ENCODE data around the gene PUM2.
"Not testable (repeated sequence)": the region's sequence is repeated elsewhere in the genome, so short reads cannot be mapped to it uniquely, and the experiment has no call there.

The PUM2 gene

DNA sequence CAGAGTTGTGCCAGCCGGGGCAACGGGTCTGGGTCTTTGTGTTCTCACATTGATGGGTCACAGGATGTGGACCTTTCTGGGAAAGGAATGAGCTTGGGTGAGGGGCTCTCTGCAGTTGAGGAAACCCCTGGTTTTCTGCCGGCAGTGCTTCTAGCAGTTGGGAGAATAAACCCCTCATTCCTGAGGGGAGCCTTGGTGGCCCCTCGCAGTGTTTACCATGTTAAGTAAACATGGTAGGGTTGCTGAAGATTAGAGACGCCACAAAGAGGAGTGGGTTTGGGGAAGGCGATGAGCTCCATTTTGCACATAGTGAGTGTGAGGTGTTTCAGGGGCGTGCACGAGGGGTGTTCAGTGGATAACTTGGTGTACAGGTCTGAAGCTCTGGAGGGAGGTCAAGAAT, 27.7 kb upstream of the PUM2 start:
- Histone ChIP-seq H3K36me3 (ENCODE audit: low read length) (no peaks in the 10 kb centered on the region), H4K20me1 (ENCODE audit: low read depth, low read length) (no peaks in the 10 kb centered on the region), H3K9me2 (replicated peaks; ENCODE audit: insufficient read depth, low read length) (no peaks in the 10 kb centered on the region), H3K27ac (ENCODE audit: low read depth, low read length) (no peak overlapping the region), H3K9ac (ENCODE audit: low read length) (no peak overlapping the region), H3K4me2 (ENCODE audit: low read depth, low read length, poor library complexity, severe bottlenecking) (no peak overlapping the region), H3F3A (ENCODE audit: insufficient read depth) (no peaks in the 10 kb centered on the region), H3K4me3 (ENCODE audit: insufficient read depth, low read length, poor library complexity, severe bottlenecking) (no peak overlapping the region), H3K27me3 (ENCODE audit: low read length) (no peaks in the 10 kb centered on the region), H3K79me2 (ENCODE audit: insufficient read depth, low read length) (no peaks in the 10 kb centered on the region), H2AFZ (ENCODE audit: low read depth, low read length, severe bottlenecking) (no peak overlapping the region), H3K9me3 (ENCODE audit: insufficient read depth, low read length) (no peaks in the 10 kb centered on the region)
- TF ChIP-seq EZH2phosphoT487 (conservative IDR thresholded peaks at IDR 0.05; ENCODE audit: low read length): no peak
- TF ChIP-seq, protein P1, sequence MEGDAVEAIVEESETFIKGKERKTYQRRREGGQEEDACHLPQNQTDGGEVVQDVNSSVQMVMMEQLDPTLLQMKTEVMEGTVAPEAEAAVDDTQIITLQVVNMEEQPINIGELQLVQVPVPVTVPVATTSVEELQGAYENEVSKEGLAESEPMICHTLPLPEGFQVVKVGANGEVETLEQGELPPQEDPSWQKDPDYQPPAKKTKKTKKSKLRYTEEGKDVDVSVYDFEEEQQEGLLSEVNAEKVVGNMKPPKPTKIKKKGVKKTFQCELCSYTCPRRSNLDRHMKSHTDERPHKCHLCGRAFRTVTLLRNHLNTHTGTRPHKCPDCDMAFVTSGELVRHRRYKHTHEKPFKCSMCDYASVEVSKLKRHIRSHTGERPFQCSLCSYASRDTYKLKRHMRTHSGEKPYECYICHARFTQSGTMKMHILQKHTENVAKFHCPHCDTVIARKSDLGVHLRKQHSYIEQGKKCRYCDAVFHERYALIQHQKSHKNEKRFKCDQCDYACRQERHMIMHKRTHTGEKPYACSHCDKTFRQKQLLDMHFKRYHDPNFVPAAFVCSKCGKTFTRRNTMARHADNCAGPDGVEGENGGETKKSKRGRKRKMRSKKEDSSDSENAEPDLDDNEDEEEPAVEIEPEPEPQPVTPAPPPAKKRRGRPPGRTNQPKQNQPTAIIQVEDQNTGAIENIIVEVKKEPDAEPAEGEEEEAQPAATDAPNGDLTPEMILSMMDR (IDR thresholded peaks at IDR 0.05; ENCODE audit: insufficient read depth, low read length, poor library complexity, severe bottlenecking): no peak

DNA sequence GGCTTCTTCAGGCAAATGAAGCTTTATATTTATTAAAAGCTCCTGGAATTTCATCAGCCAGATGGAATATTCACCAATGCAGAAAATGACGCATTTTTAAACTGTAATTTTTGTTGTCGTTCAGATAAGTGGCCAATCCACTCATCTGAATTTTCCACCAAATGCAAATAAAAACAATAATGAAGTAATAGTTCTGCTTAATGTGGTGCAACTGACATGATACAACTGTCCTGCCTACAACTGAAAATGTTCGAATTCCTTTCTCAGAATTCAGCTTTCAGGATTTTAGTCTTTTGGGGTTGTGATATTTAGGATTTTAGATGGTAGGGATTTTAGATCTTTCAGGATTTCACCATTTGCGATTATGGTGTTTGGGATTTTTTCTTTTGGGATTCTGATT, 27.1 kb upstream of the PUM2 start:
- Histone ChIP-seq H3K79me2 (ENCODE audit: insufficient read depth, low read length) (no peaks in the 10 kb centered on the region), H3F3A (ENCODE audit: insufficient read depth) (no peaks in the 10 kb centered on the region), H3K27ac (ENCODE audit: low read depth, low read length) (no peak overlapping the region), H3K27me3 (ENCODE audit: low read length) (no peaks in the 10 kb centered on the region), H3K9me2 (replicated peaks; ENCODE audit: insufficient read depth, low read length) (no peaks in the 10 kb centered on the region), H4K20me1 (ENCODE audit: low read depth, low read length) (no peaks in the 10 kb centered on the region), H3K9me3 (ENCODE audit: insufficient read depth, low read length) (no peaks in the 10 kb centered on the region), H3K4me3 (ENCODE audit: insufficient read depth, low read length, poor library complexity, severe bottlenecking) (no peak overlapping the region), H3K36me3 (ENCODE audit: low read length) (no peaks in the 10 kb centered on the region), H2AFZ (ENCODE audit: low read depth, low read length, severe bottlenecking) (no peak overlapping the region), H3K4me2 (ENCODE audit: low read depth, low read length, poor library complexity, severe bottlenecking) (no peak overlapping the region), H3K9ac (ENCODE audit: low read length) (no peak overlapping the region)
- TF ChIP-seq, protein P1 (IDR thresholded peaks at IDR 0.05; ENCODE audit: insufficient read depth, low read length, poor library complexity, severe bottlenecking): no peak
- no peak for TF ChIP-seq EZH2phosphoT487 (conservative IDR thresholded peaks at IDR 0.05; ENCODE audit: low read length)

DNA sequence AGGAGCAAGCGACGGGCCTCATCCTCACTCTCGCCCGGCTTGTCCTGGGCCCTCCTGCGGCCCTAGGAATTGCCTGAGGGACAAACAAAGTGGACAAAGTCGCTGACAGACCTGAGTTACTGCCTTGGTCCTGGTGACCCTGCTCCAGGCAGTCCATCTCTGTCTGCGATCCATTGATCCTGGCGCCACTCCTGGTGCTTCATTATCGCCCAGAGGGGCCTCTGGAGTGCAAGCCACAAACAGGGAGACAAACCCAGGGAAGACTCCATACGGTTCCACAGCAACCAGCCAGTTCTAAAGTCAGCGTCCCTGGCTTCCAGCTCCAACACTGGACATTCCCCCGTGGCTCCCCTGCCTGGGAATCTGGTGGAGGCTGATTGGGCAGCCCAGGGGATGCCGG, 24.3 kb upstream of the PUM2 start:
- not testable (repeated sequence) for H4K20me1 ChIP-seq (ENCODE audit: low read depth, low read length); H3K9me2 ChIP-seq (replicated peaks; ENCODE audit: insufficient read depth, low read length); H3K4me2 ChIP-seq (ENCODE audit: low read depth, low read length, poor library complexity, severe bottlenecking); H3K4me3 ChIP-seq (ENCODE audit: insufficient read depth, low read length, poor library complexity, severe bottlenecking); H3K79me2 ChIP-seq (ENCODE audit: insufficient read depth, low read length); H3K36me3 ChIP-seq (ENCODE audit: low read length); H3K9ac ChIP-seq (ENCODE audit: low read length); H3K9me3 ChIP-seq (ENCODE audit: insufficient read depth, low read length); H3K27me3 ChIP-seq (ENCODE audit: low read length); H2AFZ ChIP-seq (ENCODE audit: low read depth, low read length, severe bottlenecking); H3K27ac ChIP-seq (ENCODE audit: low read depth, low read length); H3F3A ChIP-seq (ENCODE audit: insufficient read depth)

DNA sequence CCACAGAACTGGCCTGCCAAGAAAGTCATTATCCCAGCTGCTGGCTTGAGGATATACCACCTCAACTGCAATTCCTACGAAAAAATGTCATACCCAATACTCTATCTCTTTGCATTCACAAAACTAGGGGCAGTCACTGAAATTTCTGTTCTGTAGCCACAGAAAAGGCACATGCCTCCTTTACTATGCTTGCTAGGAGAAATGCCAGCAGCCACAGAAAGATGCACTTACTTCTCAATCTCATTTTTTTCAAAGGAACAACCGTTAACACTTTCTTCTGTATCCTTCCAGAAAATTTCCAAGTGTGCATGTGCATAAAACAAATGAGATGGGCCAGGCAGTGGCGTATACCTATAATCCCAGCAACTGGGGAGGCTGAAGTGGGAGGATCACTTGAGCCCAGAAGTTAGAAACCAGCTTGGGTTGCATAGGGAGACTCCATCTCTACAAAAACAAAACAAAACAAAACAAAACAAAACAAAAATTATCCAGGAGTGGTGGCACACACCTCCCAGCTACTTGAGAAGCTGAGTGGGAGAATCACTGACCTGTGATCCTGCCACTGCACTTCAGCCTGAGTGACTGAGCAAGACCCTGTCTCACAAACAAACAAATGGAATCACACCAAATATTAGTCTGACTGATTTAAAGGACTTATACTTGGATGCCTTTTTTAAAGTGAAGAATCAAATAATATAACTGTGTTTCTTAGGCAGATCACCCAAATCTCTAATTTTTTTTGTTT, 22.4 kb upstream of the PUM2 start:
- no peaks in the 10 kb centered on the region for H4K20me1 ChIP-seq (ENCODE audit: low read depth, low read length)
- no peak overlapping the region for H3K27ac ChIP-seq (ENCODE audit: low read depth, low read length)
- no peak overlapping the region for H3K4me2 ChIP-seq (ENCODE audit: low read depth, low read length, poor library complexity, severe bottlenecking)
- TF ChIP-seq, protein P1 (IDR thresholded peaks at IDR 0.05; ENCODE audit: insufficient read depth, low read length, poor library complexity, severe bottlenecking): no peak
- no peak for TF ChIP-seq EZH2phosphoT487 (conservative IDR thresholded peaks at IDR 0.05; ENCODE audit: low read length)
- no peaks in the 10 kb centered on the region for H3K79me2 ChIP-seq (ENCODE audit: insufficient read depth, low read length)
- H3F3A ChIP-seq (ENCODE audit: insufficient read depth): no peaks in the 10 kb centered on the region
- H2AFZ ChIP-seq (ENCODE audit: low read depth, low read length, severe bottlenecking): no peak overlapping the region
- H3K36me3 ChIP-seq (ENCODE audit: low read length): no peaks in the 10 kb centered on the region
- H3K9me3 ChIP-seq (ENCODE audit: insufficient read depth, low read length): no peaks in the 10 kb centered on the region
- no peak overlapping the region for H3K9ac ChIP-seq (ENCODE audit: low read length)
- no peaks in the 10 kb centered on the region for H3K27me3 ChIP-seq (ENCODE audit: low read length)
- H3K9me2 ChIP-seq (replicated peaks; ENCODE audit: insufficient read depth, low read length): no peaks in the 10 kb centered on the region
- no peak overlapping the region for H3K4me3 ChIP-seq (ENCODE audit: insufficient read depth, low read length, poor library complexity, severe bottlenecking)
